ENCODE results near the gene UBTF.

Gene UBTF

GRCh38 chr17:44164476-44164875, 55.0 kb downstream of the UBTF start:
- no peak for DNase-seq

- DNase-seq, result no peak
These were observed 59.8 kb downstream of the UBTF start for GRCh38 chr17:44159519-44160210.

GRCh38 chr17:44155488-44155887, 64.0 kb downstream of the UBTF start:
- no peak for DNase-seq
